HG03520 (cell line): ENCODE results near the gene TRIM31.
"Not testable (repeated sequence)": the region's sequence is repeated elsewhere in the genome, so short reads cannot be mapped to it uniquely, and the experiment has no call there.

Source experiments
- ATAC-seq: cut with Tn5 transposase; IDR thresholded peaks from one replicate; pipeline ENCODE4 v1.9.1; 2021; ENCODE audit warnings: mild to moderate bottlenecking, moderate library complexity; ENCODE audit not compliant: unreplicated experiment

The TRIM31 gene

DNA sequence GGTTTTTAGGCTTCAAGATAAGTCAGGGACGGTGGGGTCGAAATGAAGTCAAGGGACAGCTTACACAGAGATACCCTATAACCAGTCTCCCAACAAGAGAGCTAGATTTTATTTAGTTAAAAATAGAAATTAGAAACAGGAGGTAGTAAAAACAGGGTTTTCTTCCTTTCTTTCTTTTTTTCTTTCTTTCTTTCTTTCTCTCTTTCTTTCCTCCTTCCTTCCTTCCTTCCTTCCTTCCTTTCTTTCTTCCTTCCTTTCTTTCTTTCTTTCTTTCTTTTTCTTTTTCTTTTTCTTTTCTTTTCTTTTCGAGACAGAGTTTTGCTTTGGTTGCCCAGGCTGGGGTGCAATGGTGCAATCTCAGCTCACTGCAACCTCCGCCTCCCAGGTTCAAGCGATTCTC, 5.8 kb upstream of the TRIM31 start:
- ATAC-seq = not testable (repeated sequence)

DNA sequence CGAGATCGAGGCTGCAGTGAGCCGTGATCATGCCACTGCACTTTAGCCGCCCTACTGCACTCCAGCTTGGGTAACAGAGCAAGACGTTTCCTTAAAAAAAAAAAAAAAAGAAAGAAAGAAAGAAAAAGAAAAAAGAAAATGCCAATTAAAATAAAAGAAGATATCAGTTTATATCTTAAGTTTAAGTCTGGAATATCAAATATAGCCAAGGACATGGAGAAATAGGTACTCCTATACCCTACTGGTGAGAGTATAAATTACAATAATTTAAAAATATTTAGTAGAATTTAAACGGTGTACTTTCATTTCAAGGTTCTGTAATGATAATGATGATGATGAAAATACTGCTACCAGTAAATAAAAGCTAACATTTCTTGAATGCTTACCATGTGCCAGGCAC, 3.8 kb upstream of the TRIM31 start:
- ATAC-seq = no peak

DNA sequence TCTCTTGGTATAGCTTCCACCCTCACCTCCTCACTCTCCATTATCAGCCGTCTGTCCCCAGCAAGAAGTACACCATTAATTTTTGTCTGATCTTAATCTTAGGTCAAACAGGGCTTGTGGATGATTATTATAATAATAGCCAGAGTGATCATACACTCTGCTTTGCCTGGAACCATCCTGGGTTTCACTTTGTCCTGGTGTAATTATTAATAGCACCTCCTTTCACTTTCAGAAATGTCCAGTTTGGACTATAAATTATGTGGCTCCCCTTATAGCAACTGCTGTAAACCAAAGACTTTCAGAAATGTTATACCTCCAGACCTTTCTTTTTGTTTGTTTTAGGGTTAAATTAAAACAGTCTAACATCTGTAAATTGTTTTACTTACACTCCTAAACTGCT, 951 bp upstream of the TRIM31 start:
- ATAC-seq = no peak

DNA sequence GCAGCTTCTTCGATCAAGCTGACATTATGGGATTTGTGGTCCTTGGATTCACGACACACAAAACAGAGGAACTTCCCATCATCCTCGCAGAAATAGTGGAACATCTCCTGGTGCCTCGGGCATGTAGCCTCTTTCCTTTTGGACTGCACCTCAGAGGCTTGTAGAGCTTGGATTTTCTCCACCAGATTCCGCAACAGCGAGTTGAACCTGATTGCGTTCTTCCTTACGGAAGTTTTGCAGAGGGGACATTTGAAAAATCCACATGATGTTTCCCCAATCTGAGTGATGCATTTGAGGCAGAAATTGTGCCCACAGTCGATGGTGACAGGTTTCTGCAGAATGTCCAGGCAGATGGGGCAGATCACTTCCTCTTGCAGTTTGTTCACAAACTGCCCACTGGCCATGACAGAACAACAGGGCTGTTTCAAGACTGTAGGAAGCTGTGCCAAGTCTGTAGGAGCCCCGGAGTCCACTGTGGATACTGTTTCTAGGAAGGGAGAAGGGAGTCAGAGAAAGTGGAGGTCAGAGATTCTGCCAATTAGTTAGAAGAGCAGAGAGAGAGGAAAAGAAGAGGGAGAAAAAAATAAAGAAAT, 392 bp downstream of the TRIM31 start:
- ATAC-seq = no peak

DNA sequence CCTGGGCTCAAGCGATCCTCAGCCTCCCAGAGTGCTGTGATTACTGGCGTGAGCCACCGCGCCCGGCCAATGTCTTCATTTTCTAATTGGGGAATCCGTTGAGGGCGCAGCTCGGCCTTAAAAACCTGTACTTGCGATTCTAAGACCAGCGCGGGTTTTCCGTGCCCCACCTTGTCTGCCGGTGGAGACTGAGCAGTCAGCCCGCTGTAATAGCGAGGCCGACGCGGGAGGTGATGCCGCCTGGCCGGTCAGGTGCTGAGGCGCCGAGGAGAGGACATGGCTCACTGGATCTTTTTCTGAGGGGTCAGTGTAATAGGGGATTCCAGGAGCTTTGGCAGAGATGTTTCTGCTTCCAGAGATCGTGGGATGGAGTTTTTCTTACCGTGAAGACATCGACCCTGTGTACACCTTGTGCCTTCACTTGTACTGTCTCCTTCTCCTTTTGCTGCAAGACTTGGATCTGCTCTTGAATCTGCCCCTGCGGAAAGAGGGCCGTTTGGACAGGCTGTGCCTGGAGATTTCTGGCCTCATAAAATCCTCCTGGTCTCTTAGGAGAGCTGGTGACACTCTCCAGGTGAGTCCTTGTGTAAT, 1.5 kb downstream of the TRIM31 start:
- no peak for ATAC-seq

DNA sequence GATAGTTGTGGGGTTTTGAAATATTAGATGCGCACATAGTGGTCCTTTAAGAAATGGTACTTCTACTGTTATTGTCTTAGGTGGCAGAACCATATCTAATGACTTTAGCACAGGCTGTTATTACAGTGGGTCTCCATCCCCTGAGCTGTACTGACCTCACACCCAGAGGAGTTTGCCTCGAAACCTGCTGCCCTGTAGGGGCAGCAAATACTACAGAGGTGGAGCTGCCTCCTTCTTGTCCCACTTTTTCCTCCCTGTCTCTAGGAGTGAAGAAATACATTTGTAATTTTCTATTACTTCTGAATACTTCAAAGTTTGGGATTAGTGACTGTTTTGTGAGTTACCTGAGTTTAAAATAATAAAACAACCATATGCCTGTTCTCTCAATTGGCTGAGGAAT, 8.2 kb downstream of the TRIM31 start:
- ATAC-seq = no peak

DNA sequence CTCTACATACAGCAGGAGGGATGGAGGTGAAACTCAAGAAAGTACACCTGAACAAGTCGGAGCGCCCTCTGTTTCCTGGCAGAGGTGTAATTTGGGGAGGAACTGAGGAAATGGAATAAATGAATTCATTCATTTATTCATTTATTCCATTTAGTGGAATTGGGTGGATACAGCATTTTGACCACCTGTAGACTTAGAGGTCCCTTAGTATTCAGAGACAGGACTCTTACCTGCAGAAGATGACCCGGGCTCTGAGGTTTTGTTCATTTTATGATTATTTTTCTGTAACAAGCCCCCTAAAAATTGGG, 9.1 kb downstream of the TRIM31 start:
- no peak for ATAC-seq

DNA sequence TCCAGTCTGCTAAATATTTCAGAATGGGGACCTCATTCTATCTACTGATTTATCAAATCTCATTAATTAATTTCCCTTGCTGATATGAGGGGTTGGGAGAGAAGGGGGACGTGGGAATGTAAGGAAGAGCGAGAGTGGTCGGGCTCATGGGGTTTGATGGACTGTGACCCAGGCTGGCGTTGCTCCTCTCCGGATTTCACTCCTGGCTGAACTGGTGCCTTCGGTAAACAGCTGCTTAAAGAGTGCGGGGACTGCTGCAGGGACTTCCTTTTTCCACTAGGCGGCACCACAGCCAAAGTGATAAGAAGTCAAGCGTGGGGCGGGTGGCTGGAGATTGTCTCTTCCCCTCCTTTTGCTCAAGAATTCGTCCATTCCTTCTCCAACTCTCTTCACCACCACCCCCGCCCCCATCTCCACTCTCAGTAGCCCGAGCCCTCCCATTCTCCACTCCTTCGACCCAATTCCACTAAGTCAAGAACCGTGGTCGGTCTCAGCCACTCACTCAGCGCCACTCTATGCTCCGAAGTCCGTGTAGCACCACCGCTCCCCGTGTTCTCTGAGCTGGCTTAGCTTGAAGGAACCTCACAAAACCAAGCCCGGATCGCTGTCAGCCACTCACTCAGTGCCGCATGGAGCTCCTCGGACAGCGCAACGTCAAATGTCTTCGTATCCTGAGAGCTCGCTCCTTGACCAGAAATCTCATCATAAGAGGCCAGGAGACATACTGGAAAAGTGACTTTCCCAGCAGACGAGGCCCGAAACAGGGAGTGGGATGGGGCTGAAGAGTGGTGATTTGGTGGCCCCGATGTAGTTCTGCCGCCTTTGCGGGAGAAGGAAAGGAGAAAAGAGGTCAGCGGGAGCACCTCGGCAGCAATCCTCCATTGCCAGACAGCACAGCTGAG, 9.7 kb downstream of the TRIM31 start:
- peak; percentile 48 for ATAC-seq

DNA sequence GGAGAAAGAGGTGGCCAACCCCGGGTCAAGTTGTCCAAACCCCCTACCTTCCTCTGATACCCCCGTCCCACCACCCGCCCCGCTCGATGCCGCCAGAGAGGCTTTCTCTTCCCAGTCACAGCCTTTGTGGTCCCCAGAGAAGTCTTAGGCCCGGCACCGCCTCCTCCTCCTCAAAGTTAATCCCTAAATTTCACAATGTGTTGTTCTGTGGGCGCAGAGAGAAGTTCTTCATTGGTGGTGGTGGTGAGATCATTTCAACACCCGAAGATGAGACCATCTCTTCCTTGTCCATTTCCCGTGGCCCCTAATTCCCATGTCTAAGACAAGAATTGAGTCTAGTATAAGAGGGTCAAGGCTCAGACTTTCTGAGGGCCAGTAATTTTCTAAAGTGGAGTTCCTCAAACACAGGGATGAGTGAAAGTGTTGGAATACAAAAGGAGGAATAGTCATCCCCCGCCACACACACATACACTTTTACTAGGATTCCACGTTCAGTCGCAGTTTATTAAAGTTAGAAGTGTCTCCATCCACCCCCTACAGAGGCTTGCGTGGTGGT, 10.4 kb downstream of the TRIM31 start:
- no peak for ATAC-seq

DNA sequence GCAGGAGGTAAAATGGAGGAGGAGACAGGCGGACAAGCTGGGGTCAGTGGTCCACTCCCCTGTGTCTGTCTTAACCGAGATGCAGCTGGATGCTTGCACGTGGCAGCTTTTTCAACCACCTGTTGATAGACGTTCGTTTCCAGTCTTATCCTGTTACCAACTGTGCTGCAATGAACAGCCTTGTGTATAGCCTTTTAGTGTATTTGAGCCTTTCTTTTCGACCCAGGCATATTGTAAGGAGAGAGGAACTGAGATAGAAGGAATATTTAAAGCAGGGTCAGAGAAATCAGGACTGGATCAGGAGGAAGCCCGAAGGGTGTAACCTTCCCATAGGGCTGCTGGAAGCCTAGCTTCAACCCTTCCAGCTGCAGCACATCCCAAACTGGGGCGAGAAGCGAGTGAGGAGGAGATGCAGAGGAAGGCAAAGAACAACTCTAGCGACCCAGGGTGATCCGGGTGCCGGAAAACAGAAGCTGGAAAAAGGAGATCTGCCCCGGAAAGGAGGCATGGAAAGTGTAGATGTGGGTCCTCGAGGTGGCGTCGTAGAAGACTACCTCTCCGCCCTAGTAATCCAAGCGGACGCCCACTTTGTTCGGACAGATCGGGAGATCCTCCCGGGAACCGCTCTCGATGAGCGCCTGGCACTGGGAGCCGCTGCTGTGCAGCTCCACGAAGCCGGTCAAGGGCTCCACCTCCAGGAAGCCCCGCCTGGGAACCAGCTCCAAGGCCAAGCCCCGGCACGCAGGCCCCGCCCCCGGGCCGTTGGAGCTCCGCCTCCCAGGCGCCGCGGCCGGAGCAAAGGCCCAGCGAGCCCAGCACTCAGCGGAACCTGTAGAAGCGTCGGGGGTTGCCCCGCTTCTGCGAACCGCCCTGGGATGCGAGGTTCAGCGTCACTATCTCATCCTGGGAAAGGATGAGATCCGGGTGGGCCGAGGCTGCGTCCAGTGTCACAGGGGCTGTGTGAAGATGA, 11.2 kb downstream of the TRIM31 start:
- no peak for ATAC-seq

DNA sequence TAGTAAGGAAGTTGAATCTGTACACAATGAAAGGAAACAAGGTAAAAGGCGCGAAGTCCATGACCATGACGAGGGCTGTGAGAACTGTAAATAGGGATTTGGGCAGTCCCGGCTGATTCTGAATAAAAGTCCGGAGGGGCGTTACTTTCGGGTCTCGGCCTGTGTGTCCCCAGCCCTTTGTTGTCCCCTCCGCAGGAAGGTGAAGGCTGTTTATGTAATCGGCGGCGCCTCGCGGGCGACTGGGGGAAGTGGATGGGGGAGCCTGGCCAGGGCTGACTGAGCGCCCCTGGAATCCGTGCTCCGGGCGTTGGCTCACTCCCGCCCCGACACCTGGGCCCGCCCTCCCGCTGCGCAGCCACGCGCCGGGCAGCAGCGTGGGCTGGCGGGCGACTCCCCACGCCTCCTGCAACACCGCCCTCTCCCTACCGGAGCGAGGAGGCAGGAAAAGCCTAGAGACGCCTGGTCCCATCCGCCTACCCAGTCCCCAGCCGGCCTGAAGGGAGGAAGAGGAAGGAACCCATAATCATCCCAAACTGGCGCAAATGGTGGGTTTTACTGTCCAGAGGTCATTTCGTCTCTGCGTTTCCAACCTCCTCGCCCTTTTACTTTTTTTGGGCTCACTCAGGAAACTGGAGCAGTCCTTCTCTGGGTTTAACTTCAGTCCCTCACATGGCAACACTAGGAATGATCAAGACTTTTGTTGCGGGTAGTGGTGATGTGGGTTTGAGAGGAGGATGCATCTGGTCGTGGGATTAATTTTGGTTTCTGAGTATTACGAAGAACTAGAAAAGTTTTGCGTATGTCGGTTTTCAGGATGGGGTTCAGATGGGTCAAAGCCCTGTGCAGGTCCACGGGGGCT, 12.1 kb downstream of the TRIM31 start:
- no peak for ATAC-seq

DNA sequence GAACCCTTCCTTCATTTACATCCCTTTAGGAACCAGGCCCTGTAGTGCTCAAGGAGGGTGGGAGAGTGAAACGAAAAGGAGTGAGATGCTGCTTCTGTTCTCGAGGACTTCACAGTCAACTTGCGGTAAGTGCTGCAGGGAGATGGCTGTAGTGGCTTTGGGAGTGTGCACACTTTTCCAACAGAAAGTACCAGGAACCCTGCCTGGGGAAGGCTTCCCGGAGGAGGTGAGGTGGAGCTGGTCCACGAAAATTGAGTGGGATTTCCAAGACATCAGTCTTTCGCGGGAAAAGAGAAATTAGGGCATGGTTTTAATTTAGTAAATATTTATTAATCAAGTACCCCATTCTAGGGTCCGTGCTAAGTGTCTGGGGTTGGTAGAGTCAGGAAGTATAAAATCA, 12.7 kb downstream of the TRIM31 start:
- ATAC-seq = no peak

DNA sequence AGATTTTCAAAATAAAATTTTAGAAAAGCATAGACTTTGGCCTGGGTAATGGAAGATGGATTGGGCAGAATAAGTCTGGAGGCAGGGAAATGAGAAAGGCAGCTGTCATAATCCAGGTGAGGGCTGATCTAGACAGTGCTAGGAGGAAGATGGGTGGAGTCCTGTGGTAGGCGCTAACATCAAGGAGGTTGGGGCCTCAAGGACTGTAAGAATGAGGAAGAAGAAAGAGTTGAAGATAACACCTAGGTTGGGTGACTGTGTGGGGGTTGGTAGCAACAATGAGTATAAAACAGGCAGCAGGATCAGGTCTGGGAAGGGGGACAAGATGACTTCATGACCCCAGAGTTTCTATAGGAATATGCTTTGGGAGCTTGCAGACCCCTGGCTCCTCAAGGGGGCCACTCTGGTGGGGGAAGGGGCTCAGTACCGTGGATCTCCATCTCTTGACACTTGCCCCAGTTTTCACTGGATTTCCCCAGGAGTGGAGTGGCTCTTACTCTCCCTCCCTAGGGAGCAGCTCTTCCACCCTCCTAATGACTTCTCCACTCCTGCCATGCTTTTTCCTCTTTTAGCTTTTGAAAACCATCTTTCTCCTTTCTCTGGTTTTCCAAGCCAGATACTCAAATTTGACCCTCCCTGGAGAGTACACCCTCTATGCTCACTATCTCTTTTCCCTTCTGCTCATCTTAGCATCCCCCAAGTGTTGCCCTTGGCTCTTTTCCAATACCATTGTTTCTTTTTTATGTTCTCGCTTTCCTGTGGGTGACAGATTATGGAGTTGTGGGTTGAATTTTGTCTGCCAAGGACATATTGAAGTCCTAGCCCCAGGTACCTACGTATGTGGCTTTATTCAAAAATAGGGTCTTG, 14.8 kb downstream of the TRIM31 start:
- ATAC-seq = no peak

DNA sequence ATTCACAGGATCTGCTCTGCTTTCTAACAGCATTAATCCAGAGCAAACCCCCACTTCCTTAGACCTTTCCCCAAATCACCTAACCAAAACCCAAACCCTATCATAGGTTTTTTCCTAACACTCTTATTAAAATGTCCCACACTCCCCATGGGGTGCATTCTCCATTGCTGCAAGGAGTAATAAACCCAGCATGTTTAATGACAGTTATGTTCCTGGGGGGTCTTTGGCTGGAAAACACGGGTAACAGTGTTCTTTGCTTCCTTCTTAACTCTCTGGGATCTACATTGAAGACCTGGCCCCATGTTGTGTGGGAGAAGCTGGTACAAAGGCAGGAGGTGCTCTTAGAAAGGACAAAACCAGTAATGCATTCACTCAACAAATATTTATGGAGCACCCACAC, 16.1 kb downstream of the TRIM31 start:
- no peak for ATAC-seq

DNA sequence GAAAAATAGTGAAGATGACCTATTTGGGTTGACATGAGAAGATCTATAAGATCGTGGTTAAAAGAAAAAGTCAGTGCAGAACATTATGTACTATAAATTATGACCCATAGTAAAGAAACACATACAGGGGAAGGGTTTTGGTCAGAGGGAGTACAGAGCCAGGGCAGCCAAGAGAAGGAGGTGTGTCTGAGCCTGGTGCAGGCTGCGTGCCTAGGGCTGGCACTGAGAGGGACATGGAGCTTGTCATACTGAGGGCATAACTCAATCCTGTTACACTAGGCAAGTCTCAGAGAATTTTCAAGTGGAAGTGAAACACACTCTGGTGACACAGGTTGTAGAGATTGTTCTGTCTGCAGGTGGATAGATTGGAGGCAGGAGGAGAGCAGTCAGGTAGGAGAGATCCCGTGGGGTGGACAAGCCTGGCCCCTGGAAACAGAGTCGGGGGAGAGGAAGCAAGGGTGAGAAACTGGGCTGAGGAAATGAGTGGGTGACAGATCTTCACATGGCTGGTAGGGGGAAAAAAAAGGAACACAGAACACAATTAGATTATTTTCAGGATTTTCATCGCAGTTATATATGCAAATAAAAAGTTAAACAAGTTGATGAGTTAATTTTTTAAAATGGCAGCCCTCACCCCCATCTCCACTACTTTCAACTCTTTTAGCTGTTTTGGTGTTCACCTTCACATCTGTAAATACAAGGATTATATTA, 18.8 kb downstream of the TRIM31 start:
- no peak for ATAC-seq

DNA sequence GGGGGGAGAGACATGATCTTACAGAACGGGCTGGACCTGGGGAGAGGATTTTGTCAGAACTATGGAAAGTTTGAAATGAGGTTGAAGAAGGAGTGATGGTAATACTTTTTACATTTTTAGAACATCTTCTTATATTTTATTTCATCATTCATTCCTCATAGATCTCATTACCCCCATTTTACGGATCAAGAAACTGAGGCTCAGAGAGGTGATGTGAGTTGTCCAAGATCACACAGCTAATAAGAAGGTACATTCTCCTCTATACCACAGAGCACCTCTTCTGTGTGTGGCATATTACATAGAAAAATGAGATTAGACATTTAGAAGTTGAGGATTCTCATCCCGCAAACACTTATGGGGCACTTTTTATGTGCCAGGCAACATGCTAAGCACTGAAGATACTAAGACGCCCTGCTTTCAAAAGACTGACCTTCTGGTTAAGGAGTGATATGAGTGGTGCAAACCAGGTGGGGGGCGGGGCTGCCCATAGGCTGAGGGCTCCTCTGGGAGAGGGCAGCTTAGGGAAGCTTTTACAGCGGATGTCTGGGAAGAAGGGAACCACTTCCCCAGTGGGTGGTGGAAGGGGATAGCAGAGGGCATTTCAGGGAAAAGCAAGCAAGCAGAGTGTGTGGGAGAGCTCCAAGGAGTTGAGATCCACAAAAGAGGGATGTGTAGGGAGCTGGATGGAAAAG, 19.9 kb downstream of the TRIM31 start:
- no peak for ATAC-seq

DNA sequence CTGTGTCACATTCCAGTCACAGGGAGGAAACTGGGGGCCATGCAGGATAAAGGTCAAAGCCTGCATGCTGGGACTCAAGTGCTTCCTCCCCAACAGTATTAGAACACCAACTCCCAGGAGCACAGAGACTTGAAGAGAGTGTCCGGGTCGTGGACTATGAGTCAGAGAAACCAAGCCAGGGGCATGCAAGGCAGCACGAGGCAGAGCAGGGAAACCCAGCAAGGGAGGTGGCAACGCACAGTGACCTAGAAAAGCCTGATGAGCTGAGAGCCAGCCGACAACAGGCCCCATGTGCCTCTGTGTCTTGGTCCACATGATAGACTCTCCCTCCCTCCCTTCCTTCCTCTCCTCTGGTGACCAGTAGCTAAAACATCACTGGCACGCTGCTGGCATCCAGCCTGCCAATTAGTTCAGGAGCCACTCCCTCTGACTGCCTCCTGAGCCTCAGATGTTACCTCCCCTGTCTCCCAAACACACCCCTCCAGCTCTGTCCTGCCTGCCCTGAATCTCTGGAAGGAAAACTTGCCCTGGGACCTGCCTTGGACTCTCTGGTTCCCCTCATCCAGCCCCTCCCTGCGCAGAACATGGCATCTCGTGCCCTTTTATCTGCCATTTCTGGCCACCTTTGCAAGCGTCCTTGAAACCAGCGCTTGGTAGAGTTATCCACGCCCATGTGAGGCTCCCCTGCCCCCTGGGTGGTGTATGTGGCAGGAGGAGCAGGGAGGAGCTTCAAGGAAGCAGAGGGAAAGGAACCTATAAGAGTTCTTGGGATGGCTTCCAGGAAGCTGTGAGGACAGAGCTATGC, 21.1 kb downstream of the TRIM31 start:
- ATAC-seq = no peak
